ENCODE data around the gene SHISA5. TPM values are rescaled to one million over a fixed set of nuclear protein-coding genes. Genes with fewer than 3 reads are reported as not detected.

The SHISA5 gene
- total and polyA plus RNA-seq, 2 donors from 2014 or later, result 157 to 214 TPM

DNA sequence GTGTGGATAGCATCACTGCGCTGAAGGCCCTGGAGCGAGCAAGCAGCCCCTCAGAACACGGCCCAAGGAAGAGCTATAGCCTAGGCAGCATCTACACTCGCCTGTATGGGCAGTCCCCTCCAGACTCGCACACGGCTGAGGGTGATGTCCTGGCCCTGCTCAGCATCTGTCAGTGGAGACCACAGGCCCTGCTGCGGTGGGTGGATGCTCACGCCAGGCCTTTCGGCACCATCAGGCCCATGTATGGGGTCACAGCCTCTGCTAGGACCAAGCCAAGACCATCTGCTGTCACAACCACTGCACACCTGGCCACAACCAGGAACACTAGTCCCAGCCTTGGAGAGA is 36.9 kb downstream of the SHISA5 start:
- H3K4me1 ChIP-seq (ENCODE audit: control insufficient read depth in 2 of 3, insufficient read depth in 2 of 3, low read depth in 1 of 3, low read length in 3 of 3), result peaks cover 0 to 43% (median 23%) of the 10 kb centered on the region in 3 donors
- peak overlapping the region in 2 of 3 donors; percentile 78 to 88 for H3K9ac ChIP-seq (ENCODE audit: low read length in 3 of 3)
- peak overlapping the region; percentile 99 to 100 for H3K27ac ChIP-seq (ENCODE audit: low read depth in 2 of 2, low read length in 2 of 2)
- H3K9me3 ChIP-seq (ENCODE audit: control insufficient read depth in 2 of 3, insufficient read depth in 1 of 3, low read length in 3 of 3), result no peaks in the 10 kb centered on the region
- H3K27me3 ChIP-seq (ENCODE audit: control insufficient read depth, insufficient read depth, low read length), result no peaks in the 10 kb centered on the region
- intact Hi-C loops (cut with DNase I), result loop anchor here (5.0 kb wide), 1 partner anchor 35 kb away; the partner anchor contains the start of gene SHISA5
- H3K4me3 ChIP-seq (ENCODE audit: low read length in 3 of 3), result peak overlapping the region in 2 of 3 donors; percentile 80 to 84
- H3K36me3 ChIP-seq (ENCODE audit: control insufficient read depth in 2 of 3, insufficient read depth in 3 of 3, low read length in 3 of 3), result peaks cover 0 to 10% (median 5%) of the 10 kb centered on the region in 3 donors
- TF ChIP-seq, protein P1, sequence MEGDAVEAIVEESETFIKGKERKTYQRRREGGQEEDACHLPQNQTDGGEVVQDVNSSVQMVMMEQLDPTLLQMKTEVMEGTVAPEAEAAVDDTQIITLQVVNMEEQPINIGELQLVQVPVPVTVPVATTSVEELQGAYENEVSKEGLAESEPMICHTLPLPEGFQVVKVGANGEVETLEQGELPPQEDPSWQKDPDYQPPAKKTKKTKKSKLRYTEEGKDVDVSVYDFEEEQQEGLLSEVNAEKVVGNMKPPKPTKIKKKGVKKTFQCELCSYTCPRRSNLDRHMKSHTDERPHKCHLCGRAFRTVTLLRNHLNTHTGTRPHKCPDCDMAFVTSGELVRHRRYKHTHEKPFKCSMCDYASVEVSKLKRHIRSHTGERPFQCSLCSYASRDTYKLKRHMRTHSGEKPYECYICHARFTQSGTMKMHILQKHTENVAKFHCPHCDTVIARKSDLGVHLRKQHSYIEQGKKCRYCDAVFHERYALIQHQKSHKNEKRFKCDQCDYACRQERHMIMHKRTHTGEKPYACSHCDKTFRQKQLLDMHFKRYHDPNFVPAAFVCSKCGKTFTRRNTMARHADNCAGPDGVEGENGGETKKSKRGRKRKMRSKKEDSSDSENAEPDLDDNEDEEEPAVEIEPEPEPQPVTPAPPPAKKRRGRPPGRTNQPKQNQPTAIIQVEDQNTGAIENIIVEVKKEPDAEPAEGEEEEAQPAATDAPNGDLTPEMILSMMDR (IDR thresholded peaks at IDR 0.05; ENCODE audit: borderline replicate concordance, extremely low read depth, insufficient read depth), result no peak
- peak in 1 of 5 donors; percentile 68 for DNase-seq
- no peak for FAIRE-seq

DNA sequence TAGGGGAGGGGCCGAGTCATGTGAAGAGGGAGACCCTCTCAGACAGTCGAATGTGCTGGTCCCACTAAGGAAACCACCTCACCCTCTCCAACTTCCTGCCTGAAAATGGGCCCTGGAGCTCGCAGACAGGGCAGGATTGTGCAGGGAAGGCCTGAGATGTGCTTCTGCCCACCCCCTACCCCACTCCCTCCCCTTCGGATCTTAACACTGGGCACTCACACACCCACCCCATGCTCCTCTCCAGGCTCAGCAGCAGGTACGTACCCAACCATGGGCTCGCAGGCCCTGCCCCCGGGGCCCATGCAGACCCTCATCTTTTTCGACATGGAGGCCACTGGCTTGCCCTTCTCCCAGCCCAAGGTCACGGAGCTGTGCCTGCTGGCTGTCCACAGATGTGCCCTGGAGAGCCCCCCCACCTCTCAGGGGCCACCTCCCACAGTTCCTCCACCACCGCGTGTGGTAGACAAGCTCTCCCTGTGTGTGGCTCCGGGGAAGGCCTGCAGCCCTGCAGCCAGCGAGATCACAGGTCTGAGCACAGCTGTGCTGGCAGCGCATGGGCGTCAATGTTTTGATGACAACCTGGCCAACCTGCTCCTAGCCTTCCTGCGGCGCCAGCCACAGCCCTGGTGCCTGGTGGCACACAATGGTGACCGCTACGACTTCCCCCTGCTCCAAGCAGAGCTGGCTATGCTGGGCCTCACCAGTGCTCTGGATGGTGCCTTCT is 37.4 kb downstream of the SHISA5 start:
- DNase-seq (peak in 2 of 5 donors; percentile 73 to 81), FAIRE-seq (no peak)
- intact Hi-C loops (cut with DNase I), result loop anchor here (5.0 kb wide), 1 partner anchor 36 kb away; the partner anchor contains the start of gene SHISA5
- Histone ChIP-seq H3K9ac (ENCODE audit: low read length in 3 of 3) (peak overlapping the region; percentile 20 to 88 (median 78)), H3K4me1 (ENCODE audit: control insufficient read depth in 2 of 3, insufficient read depth in 2 of 3, low read depth in 1 of 3, low read length in 3 of 3) (peaks cover 0 to 43% (median 23%) of the 10 kb centered on the region in 3 donors), H3K36me3 (ENCODE audit: control insufficient read depth in 2 of 3, insufficient read depth in 3 of 3, low read length in 3 of 3) (peaks cover 0 to 10% (median 5%) of the 10 kb centered on the region in 3 donors), H3K27me3 (ENCODE audit: control insufficient read depth, insufficient read depth, low read length) (no peaks in the 10 kb centered on the region), H3K9me3 (ENCODE audit: control insufficient read depth in 2 of 3, insufficient read depth in 1 of 3, low read length in 3 of 3) (no peaks in the 10 kb centered on the region), H3K27ac (ENCODE audit: low read depth in 2 of 2, low read length in 2 of 2) (peak overlapping the region; percentile 99 to 100), H3K4me3 (ENCODE audit: low read length in 3 of 3) (peak overlapping the region; percentile 45 to 84 (median 80))
- TF ChIP-seq, protein P1 (IDR thresholded peaks at IDR 0.05; ENCODE audit: borderline replicate concordance, extremely low read depth, insufficient read depth), result no peak

GRCh38 chr3:48465531-48466378 is 38.2 kb downstream of the SHISA5 start:
- no peaks in the 10 kb centered on the region for H3K9me3 ChIP-seq (ENCODE audit: control insufficient read depth in 2 of 3, insufficient read depth in 1 of 3, low read length in 3 of 3)
- H3K27ac ChIP-seq (ENCODE audit: low read depth in 2 of 2, low read length in 2 of 2), result peak overlapping the region; percentile 99 to 100
- H3K9ac ChIP-seq (ENCODE audit: low read length in 3 of 3), result peak overlapping the region; percentile 20 to 88 (median 80)
- intact Hi-C loops (cut with DNase I), result loop anchor here (5.0 kb wide), 1 partner anchor 37 kb away; the partner anchor contains the start of gene SHISA5
- no peaks in the 10 kb centered on the region for H3K27me3 ChIP-seq (ENCODE audit: control insufficient read depth, insufficient read depth, low read length)
- TF ChIP-seq, protein P1 (IDR thresholded peaks at IDR 0.05; ENCODE audit: borderline replicate concordance, extremely low read depth, insufficient read depth), result peak; percentile 92
- H3K4me1 ChIP-seq (ENCODE audit: control insufficient read depth in 2 of 3, insufficient read depth in 2 of 3, low read depth in 1 of 3, low read length in 3 of 3), result peaks cover 0 to 43% (median 23%) of the 10 kb centered on the region in 3 donors
- peak; percentile 99 for FAIRE-seq
- DNase-seq, result peak; percentile 98 to 100 (median 99)
- peaks cover 0 to 15% (median 9%) of the 10 kb centered on the region in 3 donors for H3K36me3 ChIP-seq (ENCODE audit: control insufficient read depth in 2 of 3, insufficient read depth in 3 of 3, low read length in 3 of 3)
- H3K4me3 ChIP-seq (ENCODE audit: low read length in 3 of 3), result peak overlapping the region; percentile 45 to 84 (median 80)
